HEK293 (cell line): ENCODE results near the gene SWT1.
"Not testable (repeated sequence)": the region's sequence is repeated elsewhere in the genome, so short reads cannot be mapped to it uniquely, and the experiment has no call there.

Experiments used
- CTCF ChIP-seq: fragments of 450-650 bp; formaldehyde crosslinking; IDR thresholded peaks from 2 replicates; pipeline ENCODE4 v1.5.1; 2016; ENCODE audit warnings: missing biosample characterization, missing genetic modification characterization
- KLF17 ChIP-seq: fragments of 450-650 bp; formaldehyde crosslinking; IDR thresholded peaks from 2 replicates; pipeline ENCODE4 v1.5.1; 2016; ENCODE audit warnings: missing biosample characterization, missing genetic modification characterization
- TCF7L2 ChIP-seq: IDR thresholded peaks from 2 replicates; pipeline ENCODE4 v1.6.1; 2011; ENCODE audit warnings: low read depth, mild to moderate bottlenecking, inconsistent platforms, low read length, moderate library complexity, borderline replicate concordance
- ZFP3 ChIP-seq: fragments of 450-650 bp; formaldehyde crosslinking; IDR thresholded peaks from 2 replicates; pipeline ENCODE4 v1.5.1; 2016; ENCODE audit warnings: low read depth, missing biosample characterization, missing genetic modification characterization
- ZFP37 ChIP-seq: fragments of 450-650 bp; formaldehyde crosslinking; IDR thresholded peaks from 2 replicates; pipeline ENCODE4 v1.5.1; 2016; ENCODE audit warnings: missing biosample characterization, missing genetic modification characterization
- ZNF214 ChIP-seq: fragments of 450-650 bp; formaldehyde crosslinking; IDR thresholded peaks from 2 replicates; pipeline ENCODE4 v1.5.1; 2017; ENCODE audit warnings: missing biosample characterization, mild to moderate bottlenecking, missing genetic modification characterization, borderline replicate concordance
- ZNF266 ChIP-seq: fragments of 450-650 bp; formaldehyde crosslinking; IDR thresholded peaks from 2 replicates; pipeline ENCODE4 v1.5.1; 2016; ENCODE audit warnings: missing biosample characterization, missing genetic modification characterization, low read depth
- ZNF274 ChIP-seq, 2 experiments: fragments of 200-500 bp in 1 of 2; fragments of 450-650 bp in 1 of 2; sonication (Bioruptor generic) in 1 of 2; formaldehyde crosslinking in 1 of 2; IDR thresholded peaks; 2 replicates each; pipeline versions ENCODE4 v1.5.1 to v1.6.1; 2014 to 2016; ENCODE audit warnings: borderline replicate concordance in 1 of 2, inconsistent platforms in 1 of 2, low read length in 1 of 2, missing biosample characterization in 1 of 2, missing genetic modification characterization in 1 of 2
- ZNF416 ChIP-seq: fragments of 450-650 bp; formaldehyde crosslinking; IDR thresholded peaks from 2 replicates; pipeline ENCODE4 v1.5.1; 2016; ENCODE audit warnings: missing biosample characterization, missing genetic modification characterization
- ZNF629 ChIP-seq: fragments of 450-650 bp; formaldehyde crosslinking; IDR thresholded peaks from 2 replicates; pipeline ENCODE4 v1.5.1; 2017; ENCODE audit warnings: missing biosample characterization, missing genetic modification characterization
- TF ChIP-seq, protein P1 (sequence below): fragments of 450-650 bp; formaldehyde crosslinking; optimal IDR thresholded peaks from 2 replicates; pipeline ENCODE3; 2016; ENCODE audit warnings: missing biosample characterization, mild to moderate bottlenecking, missing genetic modification characterization
- TF ChIP-seq, protein P2 (sequence below): fragments of 450-650 bp; formaldehyde crosslinking; IDR thresholded peaks from 2 replicates; pipeline ENCODE4 v1.5.1; 2016; ENCODE audit warnings: missing biosample characterization, missing genetic modification characterization
- TF ChIP-seq, protein P3 (sequence below): fragments of 450-650 bp; formaldehyde crosslinking; IDR thresholded peaks from 2 replicates; pipeline ENCODE4 v1.5.1; 2016; ENCODE audit warnings: missing biosample characterization, missing genetic modification characterization
- TF ChIP-seq, protein P4 (sequence below): fragments of 450-650 bp; formaldehyde crosslinking; IDR thresholded peaks from 2 replicates; pipeline ENCODE4 v1.5.1; 2016; ENCODE audit warnings: missing biosample characterization, missing genetic modification characterization

DNA sequence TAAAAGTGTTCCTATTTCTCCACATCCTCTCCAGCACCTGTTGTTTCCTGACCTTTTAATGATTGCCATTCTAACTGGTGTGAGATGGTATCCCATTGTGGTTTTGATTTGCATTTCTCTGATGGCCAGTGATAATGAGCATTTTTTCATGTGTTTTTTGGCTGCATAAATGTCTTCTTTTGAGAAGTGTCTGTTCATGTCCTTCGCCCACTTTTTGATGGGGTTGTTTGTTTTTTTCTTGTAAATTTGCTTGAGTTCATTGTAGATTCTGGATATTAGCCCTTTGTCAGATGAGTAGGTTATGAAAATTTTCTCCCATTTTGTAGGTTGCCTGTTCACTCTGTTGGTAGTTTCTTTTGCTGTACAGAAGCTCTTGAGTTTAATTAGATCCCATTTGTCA, 95.4 kb downstream of the SWT1 start:
- TF ChIP-seq, protein P1, sequence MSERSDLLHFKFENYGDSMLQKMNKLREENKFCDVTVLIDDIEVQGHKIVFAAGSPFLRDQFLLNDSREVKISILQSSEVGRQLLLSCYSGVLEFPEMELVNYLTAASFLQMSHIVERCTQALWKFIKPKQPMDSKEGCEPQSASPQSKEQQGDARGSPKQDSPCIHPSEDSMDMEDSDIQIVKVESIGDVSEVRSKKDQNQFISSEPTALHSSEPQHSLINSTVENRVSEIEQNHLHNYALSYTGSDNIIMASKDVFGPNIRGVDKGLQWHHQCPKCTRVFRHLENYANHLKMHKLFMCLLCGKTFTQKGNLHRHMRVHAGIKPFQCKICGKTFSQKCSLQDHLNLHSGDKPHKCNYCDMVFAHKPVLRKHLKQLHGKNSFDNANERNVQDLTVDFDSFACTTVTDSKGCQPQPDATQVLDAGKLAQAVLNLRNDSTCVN, result not testable (repeated sequence)
- TF ChIP-seq, protein P2, sequence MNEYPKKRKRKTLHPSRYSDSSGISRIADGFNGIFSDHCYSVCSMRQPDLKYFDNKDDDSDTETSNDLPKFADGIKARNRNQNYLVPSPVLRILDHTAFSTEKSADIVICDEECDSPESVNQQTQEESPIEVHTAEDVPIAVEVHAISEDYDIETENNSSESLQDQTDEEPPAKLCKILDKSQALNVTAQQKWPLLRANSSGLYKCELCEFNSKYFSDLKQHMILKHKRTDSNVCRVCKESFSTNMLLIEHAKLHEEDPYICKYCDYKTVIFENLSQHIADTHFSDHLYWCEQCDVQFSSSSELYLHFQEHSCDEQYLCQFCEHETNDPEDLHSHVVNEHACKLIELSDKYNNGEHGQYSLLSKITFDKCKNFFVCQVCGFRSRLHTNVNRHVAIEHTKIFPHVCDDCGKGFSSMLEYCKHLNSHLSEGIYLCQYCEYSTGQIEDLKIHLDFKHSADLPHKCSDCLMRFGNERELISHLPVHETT (tag by site-specific recombination), result not testable (repeated sequence)
- not testable (repeated sequence) for TF ChIP-seq ZNF416; ZFP3; CTCF; KLF17 (tag by site-specific recombination); ZNF266; TCF7L2; ZNF274 (IDR thresholded peaks at IDR 0.05; ENCODE audit: low read length); ZNF274 (tag by site-specific recombination; IDR thresholded peaks at IDR 0.05; ENCODE audit: borderline replicate concordance); ZFP37; ZNF214; ZNF629
- TF ChIP-seq, protein P3, sequence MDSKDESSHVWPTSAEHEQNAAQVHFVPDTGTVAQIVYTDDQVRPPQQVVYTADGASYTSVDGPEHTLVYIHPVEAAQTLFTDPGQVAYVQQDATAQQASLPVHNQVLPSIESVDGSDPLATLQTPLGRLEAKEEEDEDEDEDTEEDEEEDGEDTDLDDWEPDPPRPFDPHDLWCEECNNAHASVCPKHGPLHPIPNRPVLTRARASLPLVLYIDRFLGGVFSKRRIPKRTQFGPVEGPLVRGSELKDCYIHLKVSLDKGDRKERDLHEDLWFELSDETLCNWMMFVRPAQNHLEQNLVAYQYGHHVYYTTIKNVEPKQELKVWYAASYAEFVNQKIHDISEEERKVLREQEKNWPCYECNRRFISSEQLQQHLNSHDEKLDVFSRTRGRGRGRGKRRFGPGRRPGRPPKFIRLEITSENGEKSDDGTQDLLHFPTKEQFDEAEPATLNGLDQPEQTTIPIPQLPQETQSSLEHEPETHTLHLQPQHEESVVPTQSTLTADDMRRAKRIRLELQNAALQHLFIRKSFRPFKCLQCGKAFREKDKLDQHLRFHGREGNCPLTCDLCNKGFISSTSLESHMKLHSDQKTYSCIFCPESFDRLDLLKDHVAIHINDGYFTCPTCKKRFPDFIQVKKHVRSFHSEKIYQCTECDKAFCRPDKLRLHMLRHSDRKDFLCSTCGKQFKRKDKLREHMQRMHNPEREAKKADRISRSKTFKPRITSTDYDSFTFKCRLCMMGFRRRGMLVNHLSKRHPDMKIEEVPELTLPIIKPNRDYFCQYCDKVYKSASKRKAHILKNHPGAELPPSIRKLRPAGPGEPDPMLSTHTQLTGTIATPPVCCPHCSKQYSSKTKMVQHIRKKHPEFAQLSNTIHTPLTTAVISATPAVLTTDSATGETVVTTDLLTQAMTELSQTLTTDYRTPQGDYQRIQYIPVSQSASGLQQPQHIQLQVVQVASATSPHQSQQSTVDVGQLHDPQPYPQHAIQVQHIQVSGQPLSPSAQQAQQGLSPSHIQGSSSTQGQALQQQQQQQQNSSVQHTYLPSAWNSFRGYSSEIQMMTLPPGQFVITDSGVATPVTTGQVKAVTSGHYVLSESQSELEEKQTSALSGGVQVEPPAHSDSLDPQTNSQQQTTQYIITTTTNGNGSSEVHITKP (tag by site-specific recombination), result not testable (repeated sequence)
- TF ChIP-seq, protein P4, sequence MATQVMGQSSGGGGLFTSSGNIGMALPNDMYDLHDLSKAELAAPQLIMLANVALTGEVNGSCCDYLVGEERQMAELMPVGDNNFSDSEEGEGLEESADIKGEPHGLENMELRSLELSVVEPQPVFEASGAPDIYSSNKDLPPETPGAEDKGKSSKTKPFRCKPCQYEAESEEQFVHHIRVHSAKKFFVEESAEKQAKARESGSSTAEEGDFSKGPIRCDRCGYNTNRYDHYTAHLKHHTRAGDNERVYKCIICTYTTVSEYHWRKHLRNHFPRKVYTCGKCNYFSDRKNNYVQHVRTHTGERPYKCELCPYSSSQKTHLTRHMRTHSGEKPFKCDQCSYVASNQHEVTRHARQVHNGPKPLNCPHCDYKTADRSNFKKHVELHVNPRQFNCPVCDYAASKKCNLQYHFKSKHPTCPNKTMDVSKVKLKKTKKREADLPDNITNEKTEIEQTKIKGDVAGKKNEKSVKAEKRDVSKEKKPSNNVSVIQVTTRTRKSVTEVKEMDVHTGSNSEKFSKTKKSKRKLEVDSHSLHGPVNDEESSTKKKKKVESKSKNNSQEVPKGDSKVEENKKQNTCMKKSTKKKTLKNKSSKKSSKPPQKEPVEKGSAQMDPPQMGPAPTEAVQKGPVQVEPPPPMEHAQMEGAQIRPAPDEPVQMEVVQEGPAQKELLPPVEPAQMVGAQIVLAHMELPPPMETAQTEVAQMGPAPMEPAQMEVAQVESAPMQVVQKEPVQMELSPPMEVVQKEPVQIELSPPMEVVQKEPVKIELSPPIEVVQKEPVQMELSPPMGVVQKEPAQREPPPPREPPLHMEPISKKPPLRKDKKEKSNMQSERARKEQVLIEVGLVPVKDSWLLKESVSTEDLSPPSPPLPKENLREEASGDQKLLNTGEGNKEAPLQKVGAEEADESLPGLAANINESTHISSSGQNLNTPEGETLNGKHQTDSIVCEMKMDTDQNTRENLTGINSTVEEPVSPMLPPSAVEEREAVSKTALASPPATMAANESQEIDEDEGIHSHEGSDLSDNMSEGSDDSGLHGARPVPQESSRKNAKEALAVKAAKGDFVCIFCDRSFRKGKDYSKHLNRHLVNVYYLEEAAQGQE, result not testable (repeated sequence)
